PFSK-1 (cell line): ENCODE data around the gene NIM1K.

ENCODE experiments used
- FOXP2 ChIP-seq: optimal IDR thresholded peaks from 2 replicates; pipeline ENCODE3; 2011; ENCODE audit warnings: borderline replicate concordance, control low read depth, inconsistent platforms; ENCODE audit not compliant: insufficient read depth; ENCODE audit errors: extremely low read length, extremely low read depth
- POLR2AphosphoS5 ChIP-seq: IDR thresholded peaks from 2 replicates; pipeline ENCODE4 v1.6.1; 2012; ENCODE audit warnings: low read depth, mild to moderate bottlenecking, control low read depth, low read length, moderate library complexity
- SIN3A ChIP-seq: IDR thresholded peaks from 2 replicates; pipeline ENCODE4 v1.6.1; 2012; ENCODE audit warnings: mild to moderate bottlenecking, low read length, moderate library complexity, borderline replicate concordance; ENCODE audit not compliant: insufficient read depth
- TAF1 ChIP-seq: IDR thresholded peaks from 2 replicates; pipeline ENCODE4 v1.6.1; 2012; ENCODE audit warnings: low read length, control low read depth, borderline replicate concordance; ENCODE audit not compliant: insufficient read depth
- TF ChIP-seq, protein P1 (sequence below), 2 experiments: IDR thresholded peaks; 2 replicates each; pipeline versions ENCODE4 v1.6.1 to v1.8.0; 2011 to 2012; ENCODE audit warnings: low read depth in 2 of 2, low read length in 2 of 2, control low read depth in 1 of 2, inconsistent platforms in 1 of 2, mild to moderate bottlenecking in 1 of 2, moderate library complexity in 1 of 2; ENCODE audit not compliant: insufficient read depth in 1 of 2

NIM1K gene

DNA sequence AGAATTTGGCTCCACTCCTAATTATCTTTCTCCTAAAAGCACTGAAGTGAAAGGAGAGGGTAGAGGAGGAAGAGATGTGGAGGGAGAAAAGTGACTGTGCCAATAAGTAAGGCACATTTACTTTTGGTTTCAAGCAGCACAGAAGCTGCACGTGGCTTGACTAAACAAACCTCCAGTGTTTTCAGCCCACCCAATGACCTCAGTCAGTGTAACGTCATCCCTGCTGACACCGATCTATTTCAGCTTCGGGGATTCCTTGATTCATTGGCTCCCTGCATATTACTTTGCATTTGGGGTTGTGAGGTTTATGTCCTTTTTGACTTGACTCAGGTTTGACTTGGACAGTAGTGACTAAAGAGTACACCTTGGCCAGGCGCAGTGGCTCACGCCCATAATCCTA, 35.6 kb upstream of the NIM1K start:
- TF ChIP-seq, protein P1, sequence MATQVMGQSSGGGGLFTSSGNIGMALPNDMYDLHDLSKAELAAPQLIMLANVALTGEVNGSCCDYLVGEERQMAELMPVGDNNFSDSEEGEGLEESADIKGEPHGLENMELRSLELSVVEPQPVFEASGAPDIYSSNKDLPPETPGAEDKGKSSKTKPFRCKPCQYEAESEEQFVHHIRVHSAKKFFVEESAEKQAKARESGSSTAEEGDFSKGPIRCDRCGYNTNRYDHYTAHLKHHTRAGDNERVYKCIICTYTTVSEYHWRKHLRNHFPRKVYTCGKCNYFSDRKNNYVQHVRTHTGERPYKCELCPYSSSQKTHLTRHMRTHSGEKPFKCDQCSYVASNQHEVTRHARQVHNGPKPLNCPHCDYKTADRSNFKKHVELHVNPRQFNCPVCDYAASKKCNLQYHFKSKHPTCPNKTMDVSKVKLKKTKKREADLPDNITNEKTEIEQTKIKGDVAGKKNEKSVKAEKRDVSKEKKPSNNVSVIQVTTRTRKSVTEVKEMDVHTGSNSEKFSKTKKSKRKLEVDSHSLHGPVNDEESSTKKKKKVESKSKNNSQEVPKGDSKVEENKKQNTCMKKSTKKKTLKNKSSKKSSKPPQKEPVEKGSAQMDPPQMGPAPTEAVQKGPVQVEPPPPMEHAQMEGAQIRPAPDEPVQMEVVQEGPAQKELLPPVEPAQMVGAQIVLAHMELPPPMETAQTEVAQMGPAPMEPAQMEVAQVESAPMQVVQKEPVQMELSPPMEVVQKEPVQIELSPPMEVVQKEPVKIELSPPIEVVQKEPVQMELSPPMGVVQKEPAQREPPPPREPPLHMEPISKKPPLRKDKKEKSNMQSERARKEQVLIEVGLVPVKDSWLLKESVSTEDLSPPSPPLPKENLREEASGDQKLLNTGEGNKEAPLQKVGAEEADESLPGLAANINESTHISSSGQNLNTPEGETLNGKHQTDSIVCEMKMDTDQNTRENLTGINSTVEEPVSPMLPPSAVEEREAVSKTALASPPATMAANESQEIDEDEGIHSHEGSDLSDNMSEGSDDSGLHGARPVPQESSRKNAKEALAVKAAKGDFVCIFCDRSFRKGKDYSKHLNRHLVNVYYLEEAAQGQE (IDR thresholded peaks at IDR 0.05; ENCODE audit: insufficient read depth in 1 of 2, low read depth in 2 of 2, low read length in 2 of 2): no peak
- no peak for TF ChIP-seq TAF1
- TF ChIP-seq SIN3A: no peak
- TF ChIP-seq POLR2AphosphoS5: no peak
- TF ChIP-seq FOXP2: no peak

DNA sequence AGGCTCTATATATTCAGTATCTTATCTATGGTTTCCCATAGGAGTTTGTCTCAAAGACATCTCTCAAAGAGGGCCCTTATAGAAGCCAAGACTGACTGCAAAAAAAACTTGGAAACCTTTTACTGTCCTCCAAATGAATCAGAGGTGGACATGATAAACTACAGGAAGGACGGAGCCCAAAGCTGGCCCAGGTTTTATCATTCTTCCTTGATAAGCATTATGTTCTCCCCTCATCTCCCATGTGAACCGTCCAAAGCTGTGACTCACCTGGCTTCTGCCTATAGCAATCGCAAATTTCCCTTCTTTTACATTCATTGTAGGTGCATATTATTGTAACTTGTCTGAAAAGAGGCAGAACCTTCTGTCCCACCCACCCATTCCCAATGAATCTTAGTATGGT, 35.0 kb upstream of the NIM1K start:
- TF ChIP-seq POLR2AphosphoS5 (no peak), FOXP2 (no peak), SIN3A (no peak)
- TF ChIP-seq, protein P1 (IDR thresholded peaks at IDR 0.05; ENCODE audit: insufficient read depth in 1 of 2, low read depth in 2 of 2, low read length in 2 of 2): no peak

DNA sequence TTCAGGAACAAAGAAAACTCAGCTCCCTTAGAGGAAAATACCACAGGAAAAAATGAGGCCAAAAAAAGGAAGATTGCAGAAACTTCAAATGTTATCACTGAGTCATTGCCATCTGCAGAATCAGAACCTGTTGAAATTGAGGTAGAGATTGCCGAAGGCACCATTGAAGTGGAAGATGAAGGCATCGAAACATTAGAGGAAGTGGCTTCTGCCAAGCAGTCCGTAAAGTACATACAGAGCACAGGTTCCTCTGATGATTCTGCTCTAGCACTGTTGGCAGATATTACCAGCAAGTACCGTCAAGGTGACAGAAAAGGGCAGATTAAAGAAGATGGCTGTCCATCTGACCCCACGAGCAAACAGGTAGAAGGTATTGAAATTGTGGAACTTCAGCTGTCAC, 30.8 kb upstream of the NIM1K start:
- TF ChIP-seq FOXP2 (no peak), POLR2AphosphoS5 (no peak), SIN3A (no peak), TAF1 (no peak)
- TF ChIP-seq, protein P1 (IDR thresholded peaks at IDR 0.05; ENCODE audit: insufficient read depth in 1 of 2, low read depth in 2 of 2, low read length in 2 of 2): no peak

DNA sequence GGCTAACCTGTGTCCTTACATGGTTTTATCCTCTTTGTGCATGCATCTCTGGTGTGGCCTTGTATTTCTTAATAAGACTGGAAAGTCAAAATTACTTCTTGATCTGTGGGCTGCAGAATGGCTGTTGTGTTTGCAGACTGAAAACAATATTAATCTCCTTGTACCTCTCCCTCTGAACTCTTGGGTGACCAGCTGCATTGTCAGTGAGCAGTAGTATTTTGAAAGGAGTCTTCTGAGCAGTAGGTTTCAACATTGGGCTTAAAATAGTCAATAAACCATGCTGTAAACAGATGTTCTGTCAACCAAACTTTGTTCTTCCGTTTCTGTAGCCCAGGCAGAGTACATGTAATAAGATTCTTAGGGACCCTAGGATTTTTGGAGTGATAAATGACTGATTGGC, 26.7 kb upstream of the NIM1K start:
- no peak for TF ChIP-seq FOXP2
- TF ChIP-seq TAF1: no peak
- no peak for TF ChIP-seq SIN3A
- no peak for TF ChIP-seq POLR2AphosphoS5
- TF ChIP-seq, protein P1 (IDR thresholded peaks at IDR 0.05; ENCODE audit: insufficient read depth in 1 of 2, low read depth in 2 of 2, low read length in 2 of 2): no peak

DNA sequence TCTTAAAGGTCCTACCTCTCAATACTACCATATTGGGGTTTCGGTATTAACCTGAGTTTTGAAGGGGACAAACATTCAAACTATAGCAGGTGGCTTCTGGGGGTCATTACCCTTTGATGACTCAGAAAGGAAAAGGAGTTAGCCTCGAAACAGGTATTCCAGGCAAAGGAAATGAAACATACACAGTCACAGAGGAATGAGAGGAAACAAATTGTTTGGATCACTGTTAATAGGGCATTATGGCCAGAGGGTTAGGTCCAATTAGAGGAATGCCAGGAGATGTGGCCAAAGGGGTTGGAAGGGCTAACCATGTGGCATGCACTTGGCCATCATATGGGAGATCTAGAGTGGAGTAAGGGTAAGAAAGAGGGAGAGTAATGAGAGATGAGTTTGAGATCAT, 23.9 kb upstream of the NIM1K start:
- no peak for TF ChIP-seq TAF1
- TF ChIP-seq FOXP2: no peak
- TF ChIP-seq POLR2AphosphoS5: no peak
- TF ChIP-seq SIN3A: no peak
- TF ChIP-seq, protein P1 (IDR thresholded peaks at IDR 0.05; ENCODE audit: insufficient read depth in 1 of 2, low read depth in 2 of 2, low read length in 2 of 2): no peak
